GM20000 (cell line): Measurements from ENCODE around the gene TRIAP1.

Experiments used
- DNase-seq: peaks from one replicate; pipeline ENCODE4 v3.0.0; 2012; ENCODE audit warnings: low spot score
- TF ChIP-seq, protein P1 (sequence below): IDR thresholded peaks from 2 replicates; pipeline ENCODE4 v1.5.1; 2012; ENCODE audit warnings: mild to moderate bottlenecking, control low read depth; ENCODE audit errors: extremely low read depth, missing control alignments

The TRIAP1 gene

DNA sequence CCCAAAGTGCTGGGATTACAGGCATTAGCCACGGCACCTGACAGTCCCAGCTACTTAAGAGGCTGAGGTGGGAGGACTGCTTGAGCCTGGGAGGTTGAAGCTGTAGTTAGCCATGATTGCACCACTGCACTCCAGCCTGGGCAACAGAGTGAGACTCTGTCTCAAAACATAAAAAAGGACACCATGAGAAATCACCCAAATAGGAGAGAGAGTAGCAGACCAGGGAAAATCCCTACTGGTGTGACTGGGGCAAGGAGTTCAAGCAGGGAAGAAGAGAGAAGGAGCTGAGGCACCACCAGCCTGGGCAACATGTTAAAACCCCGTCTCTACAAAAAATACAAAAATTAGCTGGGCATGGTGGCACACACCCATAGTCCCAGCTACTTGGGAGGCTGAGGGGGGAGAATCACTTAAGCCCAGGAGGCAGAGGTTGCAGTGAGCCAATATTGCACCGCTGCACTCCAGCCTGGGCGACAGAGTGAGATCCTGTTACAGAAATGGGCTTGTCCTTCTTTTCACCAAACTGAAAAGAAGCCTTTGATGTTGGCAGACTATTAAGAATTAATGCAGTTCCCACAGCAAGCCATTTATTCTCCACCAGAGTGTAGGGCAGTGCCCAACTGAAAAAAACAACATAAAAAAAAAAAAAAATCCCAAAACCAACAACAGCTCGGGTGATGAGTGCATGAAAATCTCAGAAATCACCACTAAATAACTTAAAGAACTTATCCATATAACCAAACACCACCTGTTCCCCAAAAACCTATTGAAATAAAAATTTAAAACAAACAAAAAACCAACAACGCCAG is 27.8 kb upstream of the TRIAP1 start:
- no peak for DNase-seq
- TF ChIP-seq, protein P1, sequence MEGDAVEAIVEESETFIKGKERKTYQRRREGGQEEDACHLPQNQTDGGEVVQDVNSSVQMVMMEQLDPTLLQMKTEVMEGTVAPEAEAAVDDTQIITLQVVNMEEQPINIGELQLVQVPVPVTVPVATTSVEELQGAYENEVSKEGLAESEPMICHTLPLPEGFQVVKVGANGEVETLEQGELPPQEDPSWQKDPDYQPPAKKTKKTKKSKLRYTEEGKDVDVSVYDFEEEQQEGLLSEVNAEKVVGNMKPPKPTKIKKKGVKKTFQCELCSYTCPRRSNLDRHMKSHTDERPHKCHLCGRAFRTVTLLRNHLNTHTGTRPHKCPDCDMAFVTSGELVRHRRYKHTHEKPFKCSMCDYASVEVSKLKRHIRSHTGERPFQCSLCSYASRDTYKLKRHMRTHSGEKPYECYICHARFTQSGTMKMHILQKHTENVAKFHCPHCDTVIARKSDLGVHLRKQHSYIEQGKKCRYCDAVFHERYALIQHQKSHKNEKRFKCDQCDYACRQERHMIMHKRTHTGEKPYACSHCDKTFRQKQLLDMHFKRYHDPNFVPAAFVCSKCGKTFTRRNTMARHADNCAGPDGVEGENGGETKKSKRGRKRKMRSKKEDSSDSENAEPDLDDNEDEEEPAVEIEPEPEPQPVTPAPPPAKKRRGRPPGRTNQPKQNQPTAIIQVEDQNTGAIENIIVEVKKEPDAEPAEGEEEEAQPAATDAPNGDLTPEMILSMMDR = no peak

DNA sequence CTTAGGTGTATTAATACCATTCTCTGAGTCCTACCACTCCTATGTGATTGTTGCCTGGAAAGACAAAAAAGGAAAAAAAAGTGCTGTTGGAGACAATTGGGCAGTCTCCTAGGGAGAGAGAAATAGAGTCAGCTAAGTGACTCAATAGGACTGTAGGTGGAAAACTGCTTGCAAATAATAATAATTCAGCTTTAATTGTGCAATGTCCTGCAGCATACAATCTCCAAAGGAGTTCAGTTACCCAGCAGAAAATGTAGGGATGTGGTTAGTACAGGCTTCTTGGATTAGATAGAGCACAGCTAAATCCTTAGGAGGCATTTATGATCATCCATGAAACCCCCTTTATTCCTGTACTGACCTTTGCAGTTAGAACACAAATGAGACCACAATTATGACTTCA is 26.3 kb upstream of the TRIAP1 start:
- DNase-seq = no peak
- TF ChIP-seq, protein P1 = no peak

DNA sequence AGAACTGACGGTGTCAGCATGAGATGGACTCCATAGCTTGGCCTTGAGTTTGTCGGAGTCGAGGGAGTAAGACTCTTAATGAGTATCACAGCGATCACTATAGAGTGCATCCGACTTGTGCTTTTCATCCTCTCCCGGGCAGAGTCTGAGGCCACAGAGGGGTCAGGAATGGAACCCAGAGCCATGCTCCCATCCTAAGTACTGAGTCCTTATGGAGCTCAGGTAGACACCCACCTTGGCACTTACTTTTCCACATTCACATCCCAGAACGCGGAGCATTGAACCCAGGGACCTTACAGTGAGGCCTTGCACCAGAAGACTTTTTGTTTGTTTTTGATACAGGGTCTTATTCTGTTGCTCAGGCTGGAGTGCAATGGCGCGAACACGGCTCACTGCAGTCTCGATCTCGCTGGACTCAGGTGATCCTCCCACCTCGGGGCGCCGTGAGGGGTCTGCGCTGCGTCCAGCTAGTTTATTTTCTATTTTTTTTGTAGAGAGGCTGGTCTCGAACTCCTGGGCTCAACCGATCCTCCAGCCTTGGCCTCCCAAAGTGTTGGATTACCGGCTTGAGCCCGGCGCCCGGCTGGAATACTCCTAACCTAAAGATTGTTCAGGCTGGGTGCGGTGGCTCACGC is 24.1 kb upstream of the TRIAP1 start:
- no peak for DNase-seq
- TF ChIP-seq, protein P1 = no peak

DNA sequence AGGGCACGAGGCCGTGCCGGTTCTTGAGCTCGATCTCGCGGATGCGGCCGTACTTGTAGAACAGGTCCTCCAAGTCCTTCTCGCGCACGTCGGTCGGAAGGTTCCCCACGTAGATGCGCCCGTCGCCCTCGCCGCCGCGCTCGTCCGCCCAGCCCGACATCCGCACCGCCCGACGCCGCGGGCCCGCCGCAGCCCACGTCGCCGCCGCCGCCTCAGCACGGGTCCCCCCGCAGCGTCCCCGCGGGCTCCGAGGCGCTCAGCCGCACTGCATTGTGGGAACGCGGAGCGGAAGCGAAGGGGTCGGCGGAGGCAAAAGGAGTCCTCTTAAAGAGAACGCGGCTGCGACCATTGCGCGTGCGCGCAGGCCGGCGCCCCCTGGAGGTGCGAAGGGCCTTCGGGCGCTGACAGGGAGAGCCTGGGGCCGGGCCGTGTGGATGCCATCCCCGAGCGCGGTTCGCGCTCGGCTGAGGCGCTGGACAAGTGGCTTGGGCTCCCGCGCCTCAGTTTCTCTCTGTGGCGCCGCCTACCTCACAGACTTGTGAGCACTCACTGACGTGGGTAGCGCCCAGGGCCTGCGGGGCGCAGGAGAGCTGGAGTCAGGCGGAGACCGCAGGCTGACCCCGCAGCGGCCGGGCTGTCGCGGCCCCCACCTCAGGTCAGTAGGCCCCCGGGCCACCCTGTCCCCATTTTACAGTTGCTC is 23.4 kb upstream of the TRIAP1 start, which contains the start of gene SRSF9:
TSS of gene SRSF9 (minus strand) at position 299 of the 700 bp plus-strand sequence. CDS start at position 160, 139 bp downstream.
- TF ChIP-seq, protein P1 = peak; percentile 93

DNA sequence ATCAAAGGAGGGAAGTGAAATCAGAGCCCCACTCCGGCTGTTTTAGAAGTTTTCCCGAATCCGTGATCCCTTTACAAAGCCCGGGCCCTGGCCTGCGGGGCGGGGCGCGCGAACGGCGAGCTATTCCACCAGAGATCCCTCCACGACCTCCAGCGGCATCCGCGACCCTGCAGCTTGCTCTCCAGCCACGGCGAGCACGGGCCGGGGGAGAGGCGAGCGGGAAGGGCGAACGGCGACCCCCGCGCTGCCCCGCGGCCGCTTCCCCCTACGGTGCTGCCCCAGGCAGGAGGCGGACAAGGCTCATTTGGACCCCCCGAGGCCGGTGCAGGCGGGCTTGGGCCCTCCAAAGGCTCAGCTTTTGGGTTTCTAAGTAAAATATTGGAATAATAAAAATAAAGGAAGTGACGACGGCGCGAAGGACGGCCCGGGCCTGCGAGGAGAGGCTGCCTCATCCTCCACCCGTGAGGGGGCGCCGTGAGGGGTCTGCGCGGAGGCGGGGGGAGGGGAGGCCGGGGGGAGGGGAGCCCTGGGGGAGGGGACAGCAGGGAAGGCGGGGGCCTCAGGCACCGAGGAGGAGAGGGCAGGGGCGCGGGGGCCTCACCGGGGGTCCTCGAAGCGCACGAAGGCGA is 22.8 kb upstream of the TRIAP1 start:
- TF ChIP-seq, protein P1 = no peak
- peak; percentile 77 for DNase-seq

More for the DNA sequence above, 23.4 kb upstream of the TRIAP1 start, which contains the start of gene SRSF9:
- peak; percentile 99 for DNase-seq

DNA sequence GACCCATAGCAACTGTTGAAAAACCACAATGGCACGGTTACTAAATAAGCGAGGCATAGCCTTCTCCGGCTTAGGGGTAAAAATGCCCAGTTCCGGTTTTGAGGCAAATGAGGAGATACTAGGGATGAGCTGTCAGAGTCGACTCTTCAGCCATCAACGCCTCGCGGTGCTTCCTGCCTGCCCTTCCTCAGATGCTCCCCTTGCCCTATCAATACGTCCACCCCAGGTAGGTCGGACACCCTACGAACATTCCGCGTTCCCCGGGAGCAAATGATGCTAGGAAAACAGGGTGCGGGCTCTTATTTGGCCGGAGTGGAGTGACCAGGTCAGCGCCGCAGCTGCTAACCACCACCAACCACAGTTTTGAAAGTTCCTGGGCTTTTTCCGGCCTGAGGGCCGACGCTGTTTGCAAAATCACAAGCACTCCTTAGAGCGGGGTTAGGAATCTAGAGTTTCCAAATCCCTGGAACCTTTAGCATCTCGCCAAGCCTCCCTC is 22.2 kb upstream of the TRIAP1 start:
- peak; percentile 48 for DNase-seq
- TF ChIP-seq, protein P1 = no peak
